HL-60 (cell line): Measurements from ENCODE around the gene GMCL2.

ENCODE experiments used
- DNase-seq, 2 experiments: peaks; one replicate each; pipeline ENCODE4 v3.0.0-alpha.2; 2010 to 2020; ENCODE audit warnings: low read depth in 1 of 2, low spot score in 1 of 2
- H3K27ac ChIP-seq: fragments of 250-450 bp; sonication (Bioruptor Pico); replicated peaks from 2 replicates; pipeline ENCODE4 v1.5.1; 2020; ENCODE audit warnings: mild to moderate bottlenecking, moderate library complexity
- H3K27me3 ChIP-seq: fragments of 250-450 bp; sonication (Bioruptor Pico); 2 replicates; pipeline ENCODE4 v1.5.1; 2021; ENCODE audit warnings: mild to moderate bottlenecking, moderate library complexity; ENCODE audit not compliant: insufficient read depth, poor library complexity, severe bottlenecking
- H3K4me3 ChIP-seq: replicated peaks from 2 replicates; pipeline ENCODE4 v1.5.1; 2011; ENCODE audit warnings: mild to moderate bottlenecking, control low read depth, low read length; ENCODE audit not compliant: insufficient read depth
- GABPA ChIP-seq: IDR thresholded peaks from 2 replicates; pipeline ENCODE4 v1.6.1; 2012; ENCODE audit warnings: low read depth
- POLR2AphosphoS5 ChIP-seq: IDR thresholded peaks from 2 replicates; pipeline ENCODE4 v1.6.1; 2012; ENCODE audit warnings: low read depth
- SPI1 ChIP-seq: IDR thresholded peaks from 2 replicates; pipeline ENCODE4 v1.6.1; 2012; ENCODE audit warnings: low read depth, mild to moderate bottlenecking, borderline replicate concordance
- TF ChIP-seq, protein P1 (sequence below): IDR thresholded peaks from one replicate; pipeline ENCODE4 v1.5.1; 2011; ENCODE audit warnings: low read length, control low read depth, inconsistent platforms; ENCODE audit not compliant: insufficient read depth
- TF ChIP-seq, protein P2 (sequence below): IDR thresholded peaks from 2 replicates; pipeline ENCODE4 v1.6.1; 2012; ENCODE audit warnings: low read depth; ENCODE audit not compliant: insufficient replicate concordance

The GMCL2 gene

DNA sequence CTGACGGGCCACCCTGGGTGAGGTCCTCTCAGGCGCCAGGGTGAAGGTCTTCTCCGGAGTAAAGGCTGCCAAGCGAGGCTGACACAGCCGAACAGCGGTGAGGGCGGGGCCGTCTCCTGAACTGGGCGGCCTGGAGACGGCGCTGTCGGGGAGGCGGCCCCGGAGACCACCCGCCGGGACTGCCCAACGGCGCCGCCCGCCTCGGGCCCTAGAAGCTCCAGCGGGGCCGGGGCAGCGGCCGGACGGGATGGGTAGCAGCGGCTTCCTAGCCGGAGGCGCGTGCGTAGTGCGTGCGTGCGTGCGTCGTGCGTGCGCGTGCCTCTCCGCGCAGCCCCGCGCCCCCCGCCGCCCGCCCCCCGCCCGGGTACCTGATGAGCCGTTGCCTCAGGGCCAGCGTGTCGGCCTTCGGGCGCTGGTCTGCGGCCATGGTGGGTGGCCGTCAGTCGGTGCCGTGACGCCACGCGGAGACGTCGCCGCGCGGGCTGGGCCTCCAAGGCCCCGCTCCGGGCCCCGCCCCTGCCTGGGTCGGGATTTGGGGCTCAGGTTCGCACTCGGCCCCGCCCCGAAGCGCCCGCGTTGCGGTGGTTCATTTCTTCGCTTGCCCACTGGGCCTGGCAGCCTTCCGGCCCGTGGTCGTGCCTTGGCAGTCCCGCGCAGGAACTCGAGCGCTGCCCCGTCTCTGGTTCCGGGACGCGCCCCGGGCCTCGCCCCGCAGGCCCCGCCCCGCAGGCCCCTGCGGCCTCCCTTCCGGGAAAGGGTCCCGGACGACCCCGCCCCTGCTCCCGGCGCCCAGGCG lies 45.2 kb upstream of the GMCL2 start, which contains the start of gene PHYKPL:
Gene PHYKPL, minus strand, starts transcription at position 679 of the 796 bp plus-strand sequence. Its CDS starts 252 bp downstream, at position 427.
- Histone ChIP-seq H3K27ac (peak within 1 kb of the TSS; percentile 83), H3K4me3 (peak within 1 kb of the TSS; percentile 90), H3K27me3 (no peaks in the 10 kb centered on the region)
- no peak; the same call in 1 of the 2 replicates for TF ChIP-seq POLR2AphosphoS5
- TF ChIP-seq, protein P1, sequence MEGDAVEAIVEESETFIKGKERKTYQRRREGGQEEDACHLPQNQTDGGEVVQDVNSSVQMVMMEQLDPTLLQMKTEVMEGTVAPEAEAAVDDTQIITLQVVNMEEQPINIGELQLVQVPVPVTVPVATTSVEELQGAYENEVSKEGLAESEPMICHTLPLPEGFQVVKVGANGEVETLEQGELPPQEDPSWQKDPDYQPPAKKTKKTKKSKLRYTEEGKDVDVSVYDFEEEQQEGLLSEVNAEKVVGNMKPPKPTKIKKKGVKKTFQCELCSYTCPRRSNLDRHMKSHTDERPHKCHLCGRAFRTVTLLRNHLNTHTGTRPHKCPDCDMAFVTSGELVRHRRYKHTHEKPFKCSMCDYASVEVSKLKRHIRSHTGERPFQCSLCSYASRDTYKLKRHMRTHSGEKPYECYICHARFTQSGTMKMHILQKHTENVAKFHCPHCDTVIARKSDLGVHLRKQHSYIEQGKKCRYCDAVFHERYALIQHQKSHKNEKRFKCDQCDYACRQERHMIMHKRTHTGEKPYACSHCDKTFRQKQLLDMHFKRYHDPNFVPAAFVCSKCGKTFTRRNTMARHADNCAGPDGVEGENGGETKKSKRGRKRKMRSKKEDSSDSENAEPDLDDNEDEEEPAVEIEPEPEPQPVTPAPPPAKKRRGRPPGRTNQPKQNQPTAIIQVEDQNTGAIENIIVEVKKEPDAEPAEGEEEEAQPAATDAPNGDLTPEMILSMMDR = no peak
- no peak for TF ChIP-seq SPI1
- 0 out of 2 replicates have a peak, but pooled peaks have one; percentile 17 for TF ChIP-seq GABPA
- TF ChIP-seq, protein P2, sequence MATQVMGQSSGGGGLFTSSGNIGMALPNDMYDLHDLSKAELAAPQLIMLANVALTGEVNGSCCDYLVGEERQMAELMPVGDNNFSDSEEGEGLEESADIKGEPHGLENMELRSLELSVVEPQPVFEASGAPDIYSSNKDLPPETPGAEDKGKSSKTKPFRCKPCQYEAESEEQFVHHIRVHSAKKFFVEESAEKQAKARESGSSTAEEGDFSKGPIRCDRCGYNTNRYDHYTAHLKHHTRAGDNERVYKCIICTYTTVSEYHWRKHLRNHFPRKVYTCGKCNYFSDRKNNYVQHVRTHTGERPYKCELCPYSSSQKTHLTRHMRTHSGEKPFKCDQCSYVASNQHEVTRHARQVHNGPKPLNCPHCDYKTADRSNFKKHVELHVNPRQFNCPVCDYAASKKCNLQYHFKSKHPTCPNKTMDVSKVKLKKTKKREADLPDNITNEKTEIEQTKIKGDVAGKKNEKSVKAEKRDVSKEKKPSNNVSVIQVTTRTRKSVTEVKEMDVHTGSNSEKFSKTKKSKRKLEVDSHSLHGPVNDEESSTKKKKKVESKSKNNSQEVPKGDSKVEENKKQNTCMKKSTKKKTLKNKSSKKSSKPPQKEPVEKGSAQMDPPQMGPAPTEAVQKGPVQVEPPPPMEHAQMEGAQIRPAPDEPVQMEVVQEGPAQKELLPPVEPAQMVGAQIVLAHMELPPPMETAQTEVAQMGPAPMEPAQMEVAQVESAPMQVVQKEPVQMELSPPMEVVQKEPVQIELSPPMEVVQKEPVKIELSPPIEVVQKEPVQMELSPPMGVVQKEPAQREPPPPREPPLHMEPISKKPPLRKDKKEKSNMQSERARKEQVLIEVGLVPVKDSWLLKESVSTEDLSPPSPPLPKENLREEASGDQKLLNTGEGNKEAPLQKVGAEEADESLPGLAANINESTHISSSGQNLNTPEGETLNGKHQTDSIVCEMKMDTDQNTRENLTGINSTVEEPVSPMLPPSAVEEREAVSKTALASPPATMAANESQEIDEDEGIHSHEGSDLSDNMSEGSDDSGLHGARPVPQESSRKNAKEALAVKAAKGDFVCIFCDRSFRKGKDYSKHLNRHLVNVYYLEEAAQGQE = peak; percentile 8
- DNase-seq = peak; percentile 65 to 84

DNA sequence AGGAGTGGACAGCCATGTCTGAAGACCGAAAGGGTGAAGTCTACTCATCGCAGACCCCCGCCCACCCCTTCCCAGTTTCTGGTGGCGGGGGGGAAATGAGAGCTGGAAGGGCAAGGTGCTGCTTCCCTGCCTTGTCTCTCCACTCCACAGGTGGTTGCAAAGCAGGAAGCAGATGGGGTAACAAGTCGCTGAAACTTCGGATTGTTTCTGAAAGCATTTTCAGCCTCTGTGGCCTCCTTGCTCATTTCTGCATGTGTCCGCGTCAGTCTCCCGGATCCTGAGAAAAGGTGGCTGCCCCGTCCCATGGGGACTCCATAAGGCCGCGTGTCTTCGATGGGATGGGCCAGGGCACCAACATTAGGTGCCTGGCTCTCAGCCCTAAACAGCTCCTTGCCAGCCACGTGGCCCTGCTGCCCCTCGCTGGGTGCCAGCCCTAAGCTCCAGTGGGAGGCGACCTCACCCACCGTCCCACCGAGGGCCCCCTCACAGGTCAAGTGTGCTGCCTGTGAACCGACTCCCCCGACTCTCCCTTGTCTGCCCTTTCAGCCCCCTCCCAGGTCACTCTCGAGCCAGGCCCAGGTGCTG lies 44.5 kb upstream of the GMCL2 start:
- TF ChIP-seq, protein P1 = no peak
- TF ChIP-seq, protein P2 = no peak
- TF ChIP-seq SPI1 = no peak
- TF ChIP-seq GABPA = no peak
- TF ChIP-seq POLR2AphosphoS5 = no peak
- H3K27me3 ChIP-seq = no peaks in the 10 kb centered on the region
- H3K27ac ChIP-seq = peak overlapping the region; percentile 83
- DNase-seq = no peak
- H3K4me3 ChIP-seq = peak overlapping the region; percentile 90

DNA sequence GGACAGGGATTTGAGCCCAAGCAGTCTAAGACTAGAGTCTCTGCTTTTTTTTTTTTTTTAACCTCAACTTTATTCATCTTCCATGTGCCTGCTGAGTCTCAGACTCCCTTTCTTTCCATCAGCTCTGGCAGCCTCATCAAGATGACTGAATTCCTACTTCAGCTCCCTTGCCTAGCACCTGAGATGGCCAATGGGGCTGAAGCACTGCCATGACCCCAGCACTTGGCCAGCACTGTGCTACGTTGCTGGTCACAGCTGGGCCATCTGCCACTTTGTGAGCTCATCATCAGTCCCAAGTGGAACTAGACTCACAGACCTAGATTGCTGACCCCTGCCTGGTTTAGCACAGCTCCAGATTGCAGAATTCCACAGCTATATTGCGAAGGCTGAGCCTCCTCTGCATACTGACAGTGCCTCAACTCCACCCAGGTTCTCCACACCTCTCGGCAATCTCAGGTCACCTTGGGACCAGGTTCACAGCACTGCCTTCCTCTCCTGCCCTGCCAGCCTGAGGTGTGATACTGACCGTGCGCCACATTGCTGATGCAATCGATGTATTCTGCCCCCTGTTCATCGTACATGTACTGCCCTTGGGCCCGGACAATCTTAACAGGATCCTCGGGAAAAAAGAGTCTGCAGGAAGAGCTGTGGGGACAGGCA lies 43.8 kb upstream of the GMCL2 start:
- H3K4me3 ChIP-seq = peak overlapping the region; percentile 90
- peak overlapping the region; percentile 83 for H3K27ac ChIP-seq
- H3K27me3 ChIP-seq = no peaks in the 10 kb centered on the region
- no peak for DNase-seq
- TF ChIP-seq, protein P1 = no peak
- TF ChIP-seq, protein P2 = no peak
- TF ChIP-seq GABPA (no peak), POLR2AphosphoS5 (no peak), SPI1 (no peak)
